Left kidney (tissue), 2 donors: ENCODE results near the gene LRRC4C. TPM values are rescaled to one million over a fixed set of nuclear protein-coding genes. Genes with fewer than 3 reads are reported as not detected.
"Not testable (repeated sequence)": the region's sequence is repeated elsewhere in the genome, so short reads cannot be mapped to it uniquely, and the experiment has no call there.

Experiments used
- DNase-seq: peaks from one replicate; pipeline ENCODE4 v3.0.0-alpha.2; 2013
- polyA plus RNA-seq: library from polyadenylated mRNA; unstranded; fragments of 120-200 nt; gene quantifications from one replicate; pipeline ENCODE4 v1.2.1, GENCODE V29; 2013; ENCODE audit not compliant: insufficient read length

Gene LRRC4C
- polyA plus RNA-seq, 1 donor: 17.0 TPM

DNA sequence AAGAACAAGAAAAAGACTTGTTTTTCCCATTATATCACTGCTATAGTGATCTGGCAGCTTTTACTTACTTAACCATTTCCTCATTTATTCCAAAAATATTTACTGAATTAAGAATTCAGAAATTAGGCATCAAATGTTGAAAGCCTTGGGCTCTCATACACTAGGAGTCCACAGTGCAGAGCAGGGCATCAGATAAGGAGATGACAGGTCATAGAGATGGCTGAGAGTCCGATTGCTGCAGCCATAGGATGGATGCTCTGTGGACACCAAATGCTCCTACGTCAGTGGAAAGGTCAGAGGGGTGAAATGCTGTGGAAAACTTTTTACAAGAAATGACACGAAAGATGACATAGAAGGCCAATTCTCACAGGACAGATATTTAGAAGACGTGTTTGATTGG lies 771.1 kb downstream of the LRRC4C start:
- no peak for DNase-seq

- no peak for DNase-seq
Measured at GRCh38 chr11:40686765-40687164, 772.7 kb downstream of the LRRC4C start.

- DNase-seq: no peak
Measured at GRCh38 chr11:40683010-40683409, 776.4 kb downstream of the LRRC4C start.

DNA sequence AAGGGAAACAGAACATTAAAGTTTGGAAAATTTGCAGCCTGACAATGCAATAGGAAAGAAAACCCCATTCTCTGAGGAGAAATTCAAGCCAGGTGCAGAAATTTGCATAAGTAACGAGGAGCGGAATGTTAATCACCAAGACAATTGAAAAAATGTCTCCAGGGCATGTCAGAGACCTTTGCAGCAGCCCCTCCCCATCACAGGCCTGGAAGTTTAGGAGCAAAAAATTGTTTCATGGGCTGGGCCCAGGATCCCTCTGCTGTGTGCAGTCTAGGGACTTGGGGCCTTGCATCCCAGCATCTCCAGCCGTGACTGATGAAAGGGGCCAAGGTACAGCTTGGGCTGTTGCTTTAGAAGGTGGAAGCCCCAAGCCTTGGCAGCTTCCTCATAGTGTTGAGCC lies 780.2 kb downstream of the LRRC4C start:
- no peak for DNase-seq

DNA sequence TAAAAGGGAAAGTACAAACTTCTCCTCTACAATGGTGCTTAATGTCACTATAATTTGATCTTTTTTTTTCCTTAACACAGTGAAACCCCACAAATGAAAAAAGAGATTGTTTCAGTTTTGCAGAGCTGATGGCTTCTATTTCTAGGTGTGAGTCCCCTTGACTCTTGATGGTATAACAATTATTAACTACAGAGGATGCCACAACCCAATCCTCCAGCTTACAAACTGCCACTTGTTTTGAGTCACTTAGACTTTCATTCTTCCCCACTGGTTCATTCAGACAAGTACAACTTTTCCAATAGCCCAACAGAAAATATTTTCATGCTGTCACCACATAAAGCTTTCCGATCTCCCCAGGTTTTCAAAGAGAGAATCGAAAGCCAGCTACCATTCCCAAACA lies 812.2 kb downstream of the LRRC4C start:
- DNase-seq: no peak

DNA sequence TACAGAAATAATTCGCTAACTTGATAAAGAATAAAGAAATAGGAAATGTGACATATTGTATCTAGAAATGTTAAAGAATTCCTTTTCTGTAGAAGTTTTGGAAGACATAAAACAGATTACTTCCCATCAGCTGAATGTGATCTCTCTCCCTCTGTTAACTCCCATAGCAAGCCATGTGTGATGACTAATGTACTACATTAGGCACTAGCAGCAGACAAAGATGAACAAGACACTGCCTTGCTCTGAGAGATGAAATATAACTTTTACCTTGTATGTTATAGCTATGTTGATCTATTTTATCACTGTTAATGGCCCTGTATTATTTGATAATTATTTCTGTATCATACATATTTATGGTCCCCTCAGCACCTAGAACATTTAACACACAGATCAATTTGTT lies 817.2 kb downstream of the LRRC4C start:
- DNase-seq: no peak

GRCh38 chr11:40619654-40620053 lies 839.8 kb downstream of the LRRC4C start:
- DNase-seq: no peak

DNA sequence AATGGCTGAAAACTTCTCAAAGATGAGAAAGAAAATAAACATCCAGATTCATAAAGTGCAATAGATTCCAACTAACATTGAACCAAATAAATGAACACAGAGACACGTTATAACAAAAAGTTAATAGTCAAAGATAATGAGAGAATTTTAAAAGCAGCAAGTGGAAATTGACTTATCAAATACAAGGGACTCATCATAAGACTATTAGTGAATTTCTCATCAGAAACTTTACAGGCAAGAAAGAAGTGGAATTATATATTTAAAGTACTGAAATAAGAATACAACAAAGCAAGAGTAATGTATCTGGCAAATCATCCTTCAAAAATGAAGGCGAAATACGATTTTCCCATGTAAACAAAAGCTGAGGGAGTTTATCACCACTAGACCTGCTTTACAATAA lies 852.7 kb downstream of the LRRC4C start:
- no peak for DNase-seq

DNA sequence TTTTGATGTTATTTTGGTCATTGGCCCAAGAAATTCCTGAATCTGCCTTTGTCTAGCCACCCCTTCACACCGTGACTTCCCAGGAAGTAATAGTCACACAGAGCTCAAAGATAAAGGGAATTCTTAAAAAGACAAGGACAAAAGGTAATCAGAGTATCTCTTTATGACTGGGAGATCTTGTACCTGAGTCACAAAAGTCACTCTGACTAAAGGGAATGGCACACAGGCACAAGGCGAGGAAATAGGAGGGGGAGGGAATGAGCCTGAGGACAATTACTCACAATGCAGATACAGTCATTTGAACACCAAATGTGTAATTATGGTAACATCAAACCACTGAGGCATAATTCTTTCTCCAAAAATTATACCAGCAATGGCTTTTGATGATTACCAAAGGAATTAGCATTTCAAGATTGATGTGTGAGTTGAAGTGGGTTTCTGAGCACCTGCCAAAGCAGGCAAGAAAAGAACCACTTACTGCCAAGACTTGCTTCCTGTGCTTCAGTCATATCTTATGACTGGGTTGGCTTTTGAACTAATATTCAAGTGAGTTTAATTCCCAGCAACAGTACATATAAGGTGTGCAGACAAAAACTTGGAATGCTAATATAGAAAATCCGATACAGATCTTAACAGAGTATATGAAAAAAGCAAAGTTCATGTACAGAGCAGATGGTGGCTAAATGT lies 856.4 kb downstream of the LRRC4C start:
- DNase-seq: no peak

GRCh38 chr11:40597546-40598113 lies 861.8 kb downstream of the LRRC4C start:
- no peak for DNase-seq

GRCh38 chr11:40573254-40573891 lies 886.1 kb downstream of the LRRC4C start:
- DNase-seq: no peak

DNA sequence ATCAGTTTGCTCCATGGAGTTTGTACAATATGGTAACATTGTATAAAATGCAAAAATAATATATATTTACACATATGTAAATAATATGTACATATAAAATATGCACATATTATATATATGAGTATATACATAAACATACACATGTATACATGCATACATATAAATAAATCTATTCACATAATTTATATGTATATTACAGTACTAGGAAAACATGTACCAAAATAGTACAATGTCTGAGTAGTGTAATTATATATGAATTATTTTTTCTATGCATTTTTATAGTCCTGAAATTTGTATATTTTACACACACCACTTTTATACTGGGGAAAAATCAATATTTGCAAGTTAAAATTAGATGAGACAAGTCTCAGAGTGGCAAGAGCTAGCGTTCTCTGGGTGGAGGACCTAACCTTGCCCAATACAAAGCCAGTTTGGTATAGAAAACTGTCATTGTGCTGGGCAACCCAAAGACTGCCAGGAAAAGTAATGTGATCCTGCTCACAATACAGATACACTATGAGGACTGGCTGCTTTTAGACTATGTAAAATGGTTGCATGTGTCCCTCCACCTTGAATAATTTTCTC lies 889.4 kb downstream of the LRRC4C start:
- DNase-seq: no peak

- no peak for DNase-seq
Measured at GRCh38 chr11:40567392-40567791, 892.1 kb downstream of the LRRC4C start.

- DNase-seq: no peak
Measured at GRCh38 chr11:40544162-40544561, 915.3 kb downstream of the LRRC4C start.

GRCh38 chr11:40542821-40543220 lies 916.6 kb downstream of the LRRC4C start:
- no peak for DNase-seq

DNA sequence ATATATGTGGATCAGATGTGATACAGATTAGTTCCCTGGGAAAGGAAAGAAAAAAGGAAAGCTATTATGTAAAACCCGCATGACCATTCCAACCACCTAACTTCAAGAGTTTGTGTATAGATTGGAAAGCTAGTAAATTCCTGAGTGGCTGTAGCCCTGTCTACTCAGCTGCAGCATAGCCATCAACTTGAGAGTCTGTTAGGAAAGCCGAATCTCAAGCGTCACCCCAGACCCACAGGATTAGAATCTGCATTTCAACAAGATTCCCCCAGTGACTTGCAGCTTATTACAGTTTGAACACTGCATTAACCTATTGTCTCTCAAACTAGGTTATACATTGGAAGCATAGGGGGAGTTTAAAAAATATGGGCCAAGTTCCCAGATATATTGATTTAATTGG lies 921.7 kb downstream of the LRRC4C start:
- no peak for DNase-seq

DNA sequence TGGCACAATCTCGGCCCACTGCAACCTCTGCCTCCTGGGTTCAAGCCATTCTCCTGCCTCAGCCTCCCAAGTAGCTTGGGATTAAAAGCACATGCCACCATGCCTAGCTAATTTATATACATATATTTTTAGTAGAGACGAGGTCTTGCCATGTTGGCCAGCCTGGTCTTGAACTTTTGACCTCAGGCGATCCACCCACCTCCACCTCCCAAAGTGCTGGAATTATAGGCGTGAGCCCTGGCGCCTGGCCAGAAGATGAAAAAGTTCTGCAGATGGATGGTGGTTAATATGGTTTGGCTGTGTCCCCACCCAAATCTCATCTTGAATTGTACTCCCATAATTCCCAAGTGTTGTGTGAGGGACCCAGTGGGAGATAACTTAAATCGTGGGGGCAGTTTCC lies 937.4 kb downstream of the LRRC4C start:
- DNase-seq: not testable (repeated sequence)

GRCh38 chr11:40517122-40517521 lies 942.3 kb downstream of the LRRC4C start:
- DNase-seq: no peak

- DNase-seq: peak; percentile 14
Measured at GRCh38 chr11:40514124-40514523, 945.3 kb downstream of the LRRC4C start.

GRCh38 chr11:40513281-40513680 lies 946.2 kb downstream of the LRRC4C start:
- DNase-seq: no peak

DNA sequence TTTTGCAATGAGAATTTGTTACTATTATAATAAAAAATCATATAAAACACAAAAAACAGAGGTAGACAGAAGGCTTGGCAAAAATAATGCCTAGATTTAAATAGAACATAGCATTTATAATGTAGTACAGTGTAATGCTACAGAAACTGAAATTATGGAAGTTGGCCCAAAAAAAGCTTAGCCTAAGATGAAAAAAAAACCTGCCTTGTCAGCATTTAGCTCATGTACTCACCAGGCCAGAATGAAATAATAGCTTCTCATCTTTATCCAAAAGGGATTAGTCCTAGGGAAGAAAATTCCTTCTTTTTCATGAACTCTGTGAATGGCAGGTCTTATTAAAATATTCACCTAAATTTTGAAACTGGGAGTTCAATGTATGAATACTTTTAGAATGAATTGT lies 951.1 kb downstream of the LRRC4C start:
- no peak for DNase-seq

DNA sequence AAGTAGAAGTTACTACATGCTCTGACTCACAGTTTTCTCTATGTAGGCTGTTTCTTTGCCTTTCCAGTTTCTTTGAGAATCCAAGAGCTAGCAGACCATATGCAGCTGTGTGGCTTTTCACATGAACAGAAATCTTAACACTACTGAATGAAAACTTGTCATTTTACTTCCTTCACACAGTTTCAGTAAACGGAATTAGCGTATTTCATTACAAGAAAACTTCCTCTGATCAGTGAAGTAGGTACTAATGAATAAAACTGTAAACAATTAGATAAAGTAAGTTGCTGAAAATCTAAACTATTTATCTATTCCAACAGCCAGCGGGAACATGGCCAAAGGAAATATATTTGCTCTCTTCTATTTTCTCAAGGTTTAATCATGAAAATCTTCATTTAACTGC lies 953.2 kb downstream of the LRRC4C start:
- no peak for DNase-seq

- DNase-seq: no peak
Measured at GRCh38 chr11:40491341-40491740, 968.1 kb downstream of the LRRC4C start.
